Activated CD4-positive, alpha-beta T cell treated with anti-CD3 and anti-CD28 coated beads, Interleukin-2, Interleukin-6, amounts not matched to agents 100 ng/mL and 50 ng/mL, durations not matched to agents 16 hours and 8 hours (primary cell): ENCODE results near the gene CDH11.

Source experiments
- DNase-seq: peaks from one replicate; pipeline ENCODE4 v3.0.0-alpha.2; 2020

The CDH11 gene, protein sequence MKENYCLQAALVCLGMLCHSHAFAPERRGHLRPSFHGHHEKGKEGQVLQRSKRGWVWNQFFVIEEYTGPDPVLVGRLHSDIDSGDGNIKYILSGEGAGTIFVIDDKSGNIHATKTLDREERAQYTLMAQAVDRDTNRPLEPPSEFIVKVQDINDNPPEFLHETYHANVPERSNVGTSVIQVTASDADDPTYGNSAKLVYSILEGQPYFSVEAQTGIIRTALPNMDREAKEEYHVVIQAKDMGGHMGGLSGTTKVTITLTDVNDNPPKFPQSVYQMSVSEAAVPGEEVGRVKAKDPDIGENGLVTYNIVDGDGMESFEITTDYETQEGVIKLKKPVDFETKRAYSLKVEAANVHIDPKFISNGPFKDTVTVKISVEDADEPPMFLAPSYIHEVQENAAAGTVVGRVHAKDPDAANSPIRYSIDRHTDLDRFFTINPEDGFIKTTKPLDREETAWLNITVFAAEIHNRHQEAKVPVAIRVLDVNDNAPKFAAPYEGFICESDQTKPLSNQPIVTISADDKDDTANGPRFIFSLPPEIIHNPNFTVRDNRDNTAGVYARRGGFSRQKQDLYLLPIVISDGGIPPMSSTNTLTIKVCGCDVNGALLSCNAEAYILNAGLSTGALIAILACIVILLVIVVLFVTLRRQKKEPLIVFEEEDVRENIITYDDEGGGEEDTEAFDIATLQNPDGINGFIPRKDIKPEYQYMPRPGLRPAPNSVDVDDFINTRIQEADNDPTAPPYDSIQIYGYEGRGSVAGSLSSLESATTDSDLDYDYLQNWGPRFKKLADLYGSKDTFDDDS

DNA sequence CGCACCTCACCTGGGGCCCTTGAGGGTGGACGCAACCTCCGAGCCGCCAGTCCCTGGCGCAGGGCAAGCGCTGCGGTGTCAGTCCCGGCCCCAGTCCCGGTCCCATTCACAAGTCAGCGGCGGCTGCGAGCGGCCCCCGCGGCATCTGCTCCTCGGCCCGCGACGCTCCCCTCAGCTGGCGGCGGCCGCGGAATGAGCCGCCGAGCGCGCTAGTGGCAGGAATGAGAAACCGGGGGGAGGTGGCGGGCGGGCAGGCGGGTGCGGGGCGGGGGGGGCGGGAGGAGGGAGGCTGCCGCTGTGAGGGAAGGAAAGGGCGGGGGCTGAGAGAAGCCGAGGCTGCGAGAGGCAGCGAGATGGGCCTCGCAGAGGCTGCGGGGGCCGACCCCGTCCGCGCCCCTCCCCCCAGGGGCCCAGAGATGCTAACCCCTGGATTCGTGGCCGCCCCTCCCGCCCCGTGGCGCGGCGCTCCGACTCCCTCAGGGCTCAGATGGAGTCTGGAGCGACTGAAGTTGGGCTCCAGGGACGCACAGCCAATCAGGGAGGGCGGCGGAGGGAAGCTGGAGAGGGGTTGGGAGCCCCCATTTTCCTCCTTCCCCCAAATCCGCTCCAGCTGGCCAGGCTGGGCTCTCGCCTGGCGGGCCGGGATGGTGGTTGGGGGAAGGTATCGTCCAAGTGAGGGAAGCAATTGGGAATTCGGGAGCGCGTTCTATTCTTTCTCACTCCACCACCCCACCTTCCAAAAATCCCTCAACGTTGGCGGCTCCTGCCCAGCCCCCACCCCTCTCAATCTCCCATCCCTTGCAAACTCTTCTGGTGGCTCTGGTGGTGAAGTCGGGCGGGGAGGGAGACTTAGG is at the start of gene CDH11:
Gene CDH11 (minus strand): TSS at position 194 of the 854 bp plus-strand sequence. CDS start 117,194 bp downstream, outside the sequence.
- DNase-seq = no peak

DNA sequence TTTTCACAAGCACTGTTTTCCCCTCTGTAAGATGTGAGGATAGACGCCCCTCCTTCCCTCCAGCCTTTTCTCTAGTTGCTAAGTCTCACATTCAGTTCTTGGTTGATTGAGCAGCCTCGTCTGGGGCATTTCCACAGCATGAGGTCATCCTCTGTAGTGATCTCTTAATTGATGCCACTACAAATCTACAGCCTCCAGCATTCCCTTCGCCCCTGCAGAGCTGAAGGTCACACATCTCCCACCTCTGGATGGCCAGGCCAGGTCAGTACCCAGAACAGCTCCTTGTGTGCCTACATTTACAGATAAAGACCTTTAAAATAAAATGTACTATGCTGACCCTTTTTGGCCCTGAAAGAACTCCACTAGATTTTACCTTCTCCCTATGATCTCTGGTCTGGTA is 32.5 kb upstream of the CDH11 start:
- no peak for DNase-seq

DNA sequence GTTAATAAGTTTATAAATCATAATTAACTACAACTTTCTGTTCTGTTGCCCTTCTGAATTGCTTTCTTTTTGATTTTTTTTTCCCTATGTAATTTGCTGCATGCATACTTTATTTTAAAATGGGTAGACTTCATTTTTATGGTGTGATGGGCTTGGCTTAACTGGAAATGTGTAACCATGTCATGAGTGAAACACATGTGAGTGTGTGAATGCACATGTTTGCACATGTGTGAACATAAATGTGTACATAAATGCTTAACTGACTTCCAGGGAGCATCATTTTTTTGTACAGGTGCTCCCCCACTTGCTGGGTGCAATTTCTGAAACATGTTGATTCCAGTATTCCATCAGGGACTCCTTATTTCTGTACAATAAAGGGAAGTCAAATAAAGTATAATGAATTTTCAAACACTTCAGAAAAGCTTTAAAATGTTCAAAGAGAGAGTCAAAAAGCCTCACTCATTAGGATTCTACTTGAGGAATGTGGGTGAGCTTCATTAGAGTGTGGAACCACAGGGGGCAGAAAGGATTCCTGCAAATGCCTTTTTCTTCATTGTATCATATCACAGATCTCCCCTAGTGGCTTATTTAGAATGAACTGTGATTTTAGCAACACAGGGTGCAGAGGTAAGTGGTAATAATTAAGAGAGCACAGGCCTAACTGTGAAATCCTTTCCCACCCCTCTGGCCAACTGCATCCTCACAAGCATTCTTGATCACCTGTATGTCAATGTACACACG is 31.7 kb upstream of the CDH11 start:
- no peak for DNase-seq

DNA sequence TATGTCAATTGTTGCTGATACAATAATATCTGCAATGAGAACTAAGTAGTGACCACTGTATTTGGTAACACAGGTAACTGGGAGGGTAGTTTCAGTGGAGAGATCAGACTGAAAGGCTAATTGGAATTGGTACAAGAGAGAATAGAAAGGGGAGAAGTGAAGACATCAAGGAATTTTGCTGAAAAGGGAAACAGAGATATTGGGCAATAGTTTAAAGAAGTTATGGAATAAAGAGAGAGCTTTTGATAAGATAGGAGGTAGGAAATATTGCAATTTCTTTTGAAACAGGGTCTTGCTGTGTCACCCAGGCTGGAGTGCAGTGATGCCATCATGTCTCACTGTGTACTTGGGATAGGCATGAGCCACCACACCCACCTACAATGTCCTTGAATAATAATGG is 26.9 kb upstream of the CDH11 start:
- DNase-seq = no peak

DNA sequence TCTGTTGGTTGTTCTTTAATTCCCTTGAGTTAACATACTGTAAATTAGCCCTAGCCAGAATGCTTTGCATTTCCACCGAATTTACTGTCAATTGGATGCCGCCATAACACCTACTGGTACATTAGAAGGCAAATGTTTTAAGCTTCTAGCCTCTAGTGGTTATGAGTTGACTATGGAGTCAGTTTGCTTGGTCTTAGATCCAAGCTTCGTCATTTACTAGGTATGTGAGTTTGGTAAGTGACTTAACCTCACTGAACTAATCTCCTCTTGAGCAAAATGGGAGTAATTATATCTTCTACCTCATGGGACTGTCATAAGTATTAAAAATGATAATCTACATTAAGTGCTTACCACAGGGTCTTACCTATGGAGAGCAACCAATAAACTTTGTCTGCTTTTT is 20.4 kb upstream of the CDH11 start:
- no peak for DNase-seq

DNA sequence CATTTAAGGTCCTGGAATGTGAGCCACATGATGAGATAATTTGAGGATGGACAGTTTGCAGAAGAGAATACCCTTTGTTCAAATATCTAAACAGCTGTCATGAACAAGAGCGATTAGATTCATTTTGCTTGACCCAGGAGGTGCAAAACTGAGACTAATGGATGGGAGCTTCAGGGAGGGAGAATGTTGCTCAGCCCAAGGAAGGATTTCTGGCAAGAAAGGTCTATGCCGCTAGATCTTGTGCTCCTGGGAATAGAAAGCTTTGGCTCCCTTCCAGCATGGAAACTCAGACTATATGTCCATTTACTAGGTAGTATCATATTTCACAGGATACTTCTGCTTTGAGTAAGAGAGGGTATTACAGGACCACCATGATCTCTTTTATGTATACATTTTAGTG is 14.8 kb upstream of the CDH11 start:
- DNase-seq = no peak

DNA sequence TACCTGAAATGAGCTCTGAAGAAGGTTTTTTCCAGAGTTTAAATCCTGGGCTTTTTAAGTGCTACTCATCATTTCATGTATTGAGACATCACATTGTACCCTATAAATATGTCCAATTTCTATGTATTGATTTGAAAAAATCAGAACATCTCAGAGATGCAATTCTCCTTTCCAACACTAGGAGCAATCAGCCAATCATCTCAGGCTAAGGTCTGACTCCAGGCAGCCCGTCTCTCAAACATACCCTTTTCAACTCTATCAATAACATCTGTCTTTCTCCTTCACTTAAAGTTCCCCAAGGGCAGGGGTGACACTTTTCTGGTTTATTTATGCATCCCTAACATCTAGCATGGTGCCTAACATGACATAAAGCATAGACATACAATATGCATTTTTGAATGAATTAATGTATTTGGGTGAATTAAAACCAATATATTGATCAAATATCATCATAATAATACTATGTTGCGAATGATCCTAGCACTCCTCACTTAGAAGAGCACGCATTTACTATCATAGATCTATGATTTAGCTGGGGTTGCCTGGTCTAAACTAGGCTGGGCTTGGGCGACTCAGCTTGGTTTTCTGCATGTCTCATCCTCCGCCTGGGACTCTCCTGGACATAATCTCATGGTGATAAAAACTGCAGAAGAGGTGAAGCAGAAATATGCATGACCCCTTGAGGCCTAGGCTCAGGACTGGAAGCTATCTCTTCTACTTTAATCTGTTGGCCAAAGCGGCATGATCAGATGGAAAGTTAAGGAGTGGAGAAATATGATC is 5.2 kb upstream of the CDH11 start:
- no peak for DNase-seq

DNA sequence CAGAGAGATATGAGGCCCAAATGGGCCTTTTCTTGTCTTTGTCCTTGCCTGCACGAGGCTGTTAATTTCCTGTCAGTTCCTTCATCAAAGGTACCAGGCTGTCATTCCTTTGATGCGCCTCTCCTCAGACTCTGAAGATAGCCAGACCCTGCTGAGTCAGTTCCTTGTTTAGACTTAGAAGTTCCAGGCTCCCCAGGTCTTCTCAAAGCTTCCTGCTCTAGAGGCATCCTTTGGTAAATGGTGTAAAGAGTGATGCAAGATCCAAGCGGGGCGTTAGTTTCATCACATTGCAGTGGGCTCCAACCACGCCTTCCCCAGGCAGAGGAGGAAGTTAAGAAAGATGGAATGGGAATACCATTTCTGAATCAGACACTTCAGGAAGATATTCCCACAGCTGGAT is 4.0 kb upstream of the CDH11 start:
- DNase-seq = no peak

DNA sequence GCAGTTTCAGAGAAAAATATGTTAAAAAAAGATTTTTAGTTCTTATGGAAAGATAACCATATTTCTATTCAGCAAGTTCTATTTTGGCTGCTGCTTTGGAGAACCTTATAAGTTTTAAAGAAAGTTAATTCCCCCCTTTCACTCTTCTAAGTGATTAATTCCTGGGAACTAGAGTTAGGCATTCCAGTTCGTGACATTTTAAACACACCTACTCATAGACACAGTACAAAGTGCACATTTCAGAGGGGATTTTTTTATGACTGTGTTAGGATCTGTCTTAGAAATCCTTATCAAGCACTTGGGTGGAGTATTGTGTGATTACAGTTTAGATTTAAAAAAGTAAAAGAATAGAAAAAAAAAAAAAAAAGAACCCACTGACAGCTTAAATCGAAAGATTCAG is 3.5 kb upstream of the CDH11 start:
- no peak for DNase-seq

DNA sequence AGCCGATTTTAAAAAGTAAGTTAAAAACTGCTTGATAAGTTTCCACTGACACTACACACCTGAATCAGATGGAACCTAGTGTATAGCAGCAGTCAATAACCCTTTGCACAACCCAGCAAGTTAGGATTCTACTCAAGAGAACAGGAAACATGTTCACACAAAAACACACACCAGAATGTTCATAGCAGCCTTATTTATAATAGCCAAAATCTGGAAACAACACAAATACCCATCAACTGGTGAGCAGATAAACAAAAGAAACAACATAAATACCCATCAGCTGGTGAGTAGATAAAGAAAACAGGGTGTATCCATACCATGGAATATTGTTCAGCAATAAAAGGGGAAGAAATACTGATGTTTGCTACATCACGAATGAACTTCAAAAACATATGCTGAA is 2.7 kb upstream of the CDH11 start:
- DNase-seq = no peak

DNA sequence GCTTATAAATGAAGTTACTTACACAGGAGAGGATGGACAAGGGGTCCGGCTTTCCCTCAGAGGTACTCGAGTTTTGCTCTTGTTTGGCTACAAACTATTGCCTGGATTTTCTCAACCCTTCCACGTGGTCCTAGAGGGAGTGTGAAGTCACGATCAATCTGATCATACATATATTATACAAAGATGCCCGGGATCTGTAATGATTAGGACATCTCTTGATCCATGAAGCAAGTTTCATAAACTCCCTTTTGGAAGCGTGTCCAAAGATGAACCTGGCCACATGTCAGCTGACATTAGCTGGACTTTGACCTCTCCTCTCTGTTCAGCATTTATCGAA is 2.3 kb upstream of the CDH11 start:
- DNase-seq = no peak

DNA sequence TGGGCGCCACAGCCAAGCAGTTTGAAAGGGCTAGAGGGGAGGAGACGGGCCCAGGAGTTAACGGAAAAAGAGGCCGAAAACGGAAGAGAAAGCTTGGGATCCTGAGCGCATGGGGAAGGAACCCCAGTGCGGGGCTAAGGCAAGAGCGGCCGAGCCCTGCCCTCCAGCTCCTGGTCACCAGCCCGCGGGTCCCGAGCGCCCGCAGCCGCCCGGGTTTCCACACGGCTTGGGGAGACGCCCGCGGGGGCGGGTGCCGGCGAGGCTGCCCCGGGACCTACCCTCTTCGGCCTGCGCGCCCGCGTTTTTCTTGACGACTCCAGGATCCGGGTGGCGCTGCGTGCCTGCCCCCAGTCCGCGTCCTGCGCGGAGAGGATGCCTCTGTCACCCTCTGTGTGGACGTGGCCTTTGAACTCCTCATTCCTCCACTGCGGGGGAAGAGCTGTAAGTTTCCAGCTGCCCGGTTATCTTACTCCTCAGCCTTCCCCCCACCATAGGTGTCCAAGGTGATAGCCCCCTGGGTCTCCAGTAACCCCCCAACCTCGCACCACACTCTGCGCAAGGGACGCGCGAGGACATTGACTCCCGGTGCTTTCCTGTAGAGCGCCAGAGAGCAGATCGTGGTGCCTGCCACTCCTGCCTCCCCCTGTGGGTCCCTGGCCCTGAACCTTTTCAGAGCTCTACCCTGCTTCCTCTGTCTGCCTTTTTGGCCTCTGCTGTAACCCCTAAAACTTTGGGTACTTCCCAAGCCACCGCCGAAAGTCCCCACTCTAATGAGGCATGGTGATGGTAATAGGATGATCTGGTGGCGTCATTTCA is 1.7 kb upstream of the CDH11 start:
- DNase-seq = no peak

DNA sequence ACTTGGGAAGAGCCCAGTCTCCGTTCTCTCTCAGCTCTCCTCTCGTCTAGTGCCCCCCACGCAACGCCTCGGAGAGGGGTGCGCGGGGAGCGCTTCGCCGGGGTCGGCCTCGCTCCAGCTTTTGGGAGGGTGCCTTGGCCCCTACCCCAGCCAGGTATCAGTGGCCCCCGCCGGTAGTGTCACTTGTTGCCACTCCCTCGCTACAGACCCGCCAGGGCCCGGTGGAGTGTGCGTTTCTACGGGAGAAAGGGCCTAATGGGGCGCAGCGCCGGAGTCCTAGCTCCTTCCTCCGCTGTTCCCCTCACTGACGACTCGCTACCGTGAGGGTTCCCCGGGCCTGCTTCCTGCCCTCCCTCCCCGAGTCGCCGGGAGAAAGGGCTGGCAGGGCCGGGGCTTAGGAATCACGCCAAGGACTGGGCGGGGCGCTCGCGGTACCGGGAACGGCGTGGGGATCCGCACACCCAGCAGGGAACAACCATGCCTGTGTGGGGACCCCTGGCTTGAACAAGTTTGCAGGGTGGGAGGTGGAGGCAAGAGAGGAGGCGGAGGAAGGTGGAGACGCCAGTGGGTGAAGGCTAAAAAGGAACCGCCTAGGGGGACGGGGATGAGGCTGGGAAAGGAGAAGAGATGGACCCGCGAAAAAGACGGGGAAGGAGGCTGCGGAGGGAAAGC is 997 bp upstream of the CDH11 start:
- DNase-seq = no peak

DNA sequence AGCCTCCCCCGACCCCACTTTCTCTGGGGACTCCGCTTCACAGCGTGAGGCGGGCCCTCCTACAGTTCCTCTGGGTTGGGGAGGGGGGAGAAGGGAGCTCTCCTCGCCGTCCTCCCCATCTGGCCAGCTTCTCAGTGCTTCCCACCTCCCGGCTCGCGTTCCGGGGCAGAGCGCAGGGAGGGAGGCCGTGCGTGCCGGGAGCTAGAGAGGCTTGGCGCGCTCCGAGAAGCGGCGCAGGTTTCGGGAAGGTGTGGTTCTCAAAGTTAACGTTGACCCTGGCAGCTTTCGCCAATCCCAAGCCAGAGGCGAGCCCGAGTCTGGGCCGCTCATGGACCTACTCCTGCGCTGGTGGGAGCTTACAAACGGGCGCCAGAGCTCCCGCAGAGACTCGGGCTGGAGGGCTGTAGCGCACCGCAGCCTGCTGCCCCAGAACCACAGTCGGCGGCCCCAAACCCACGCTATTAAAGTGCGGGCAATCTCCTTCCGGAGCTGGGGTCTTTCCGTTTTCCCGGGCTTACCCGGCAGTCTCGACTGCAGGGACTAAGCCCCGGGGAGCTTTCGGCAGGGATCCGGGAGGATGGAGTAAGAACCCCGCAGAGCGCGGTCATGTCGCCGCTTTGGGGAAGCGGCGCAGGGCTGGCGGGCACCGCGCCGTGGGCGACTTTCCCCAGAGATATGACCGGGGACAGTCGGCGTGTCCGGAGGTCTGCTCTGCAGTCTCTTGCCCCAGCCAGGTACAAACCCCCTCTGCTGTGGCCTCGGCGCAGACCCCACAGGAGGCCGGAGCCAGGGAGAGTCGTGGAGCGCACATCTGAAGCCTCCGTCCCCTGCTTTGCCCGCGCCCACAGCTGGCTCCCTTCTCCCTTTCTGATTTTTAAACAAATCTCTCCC is 787 bp downstream of the CDH11 start:
- DNase-seq = no peak

DNA sequence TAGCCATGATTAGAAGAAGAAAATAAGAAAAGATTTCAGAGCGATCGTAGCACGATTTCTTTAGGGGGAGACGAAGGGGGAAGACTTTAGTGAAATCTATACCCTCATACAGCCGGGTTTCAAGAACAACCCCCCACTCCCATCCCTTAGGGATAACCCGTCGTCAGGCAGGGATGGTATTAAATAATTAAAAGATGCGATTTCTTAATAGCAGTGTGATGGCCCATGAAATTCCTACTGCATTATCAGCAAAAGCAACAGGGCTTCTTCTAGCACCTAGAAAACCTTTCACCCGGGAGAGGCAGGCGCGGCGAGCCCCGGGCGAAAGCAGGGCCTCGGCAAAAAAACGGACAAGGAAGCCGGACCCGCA is 1.4 kb downstream of the CDH11 start:
- DNase-seq = no peak

DNA sequence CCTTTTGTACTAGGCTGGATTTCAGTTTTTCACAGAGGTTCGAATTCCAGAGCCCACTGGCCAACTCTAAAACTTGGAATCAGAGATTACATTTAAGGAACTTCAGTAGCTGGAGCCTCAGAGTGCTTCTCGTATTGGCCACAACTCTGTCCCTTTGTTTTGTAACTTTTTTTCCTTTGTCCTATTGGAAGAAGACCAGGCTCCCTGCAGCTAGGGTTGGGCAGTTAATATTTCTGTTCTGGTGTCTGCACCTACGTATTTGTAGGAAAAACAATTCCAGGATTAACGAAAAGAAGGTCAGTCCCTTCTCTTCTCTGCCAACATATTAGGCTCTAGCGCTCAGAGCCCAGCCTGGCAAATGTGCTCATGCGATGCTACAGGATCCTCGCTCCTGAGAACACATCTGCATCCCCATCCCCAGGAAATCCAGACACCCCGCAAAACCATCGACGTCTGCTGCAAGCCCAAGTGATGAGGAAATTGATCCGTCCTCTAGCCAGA is 1.9 kb downstream of the CDH11 start:
- DNase-seq = no peak

DNA sequence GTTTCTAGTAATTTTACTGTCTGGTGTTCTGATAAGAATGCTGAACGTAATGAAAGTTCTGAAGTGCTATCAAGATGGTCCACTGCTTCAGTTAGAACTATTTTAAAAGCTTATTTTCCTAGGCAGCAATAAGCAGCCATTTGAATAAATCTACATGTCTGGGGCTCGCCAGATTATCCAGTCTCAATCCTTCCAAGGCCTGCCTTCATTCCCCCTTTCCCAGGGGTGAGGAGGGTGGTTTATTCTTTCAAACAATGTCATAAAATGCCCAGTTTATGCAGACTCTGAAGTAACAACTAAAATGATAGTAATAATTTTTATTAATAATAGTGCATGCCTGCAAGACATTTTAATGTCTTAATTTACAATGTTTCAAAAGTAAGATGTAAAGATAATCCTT is 2.4 kb downstream of the CDH11 start:
- no peak for DNase-seq

DNA sequence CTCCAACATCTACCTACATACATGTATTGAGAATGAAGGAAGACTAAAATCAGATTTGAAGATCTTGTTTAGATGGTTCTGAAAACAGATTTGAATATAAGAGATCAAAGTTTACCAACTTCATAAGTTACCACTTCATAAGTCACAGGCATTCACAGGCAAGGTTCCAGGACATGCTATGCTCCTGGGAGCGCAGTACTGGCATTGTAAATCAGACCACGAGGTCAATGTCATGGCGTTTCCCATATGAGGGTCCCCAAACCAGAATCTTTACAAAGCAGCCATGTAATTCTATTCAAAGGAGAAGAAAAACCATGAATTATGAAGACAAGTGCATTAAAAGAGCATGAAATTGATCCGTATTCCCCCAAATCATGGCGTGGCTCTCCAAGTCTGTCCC is 3.0 kb downstream of the CDH11 start:
- no peak for DNase-seq

DNA sequence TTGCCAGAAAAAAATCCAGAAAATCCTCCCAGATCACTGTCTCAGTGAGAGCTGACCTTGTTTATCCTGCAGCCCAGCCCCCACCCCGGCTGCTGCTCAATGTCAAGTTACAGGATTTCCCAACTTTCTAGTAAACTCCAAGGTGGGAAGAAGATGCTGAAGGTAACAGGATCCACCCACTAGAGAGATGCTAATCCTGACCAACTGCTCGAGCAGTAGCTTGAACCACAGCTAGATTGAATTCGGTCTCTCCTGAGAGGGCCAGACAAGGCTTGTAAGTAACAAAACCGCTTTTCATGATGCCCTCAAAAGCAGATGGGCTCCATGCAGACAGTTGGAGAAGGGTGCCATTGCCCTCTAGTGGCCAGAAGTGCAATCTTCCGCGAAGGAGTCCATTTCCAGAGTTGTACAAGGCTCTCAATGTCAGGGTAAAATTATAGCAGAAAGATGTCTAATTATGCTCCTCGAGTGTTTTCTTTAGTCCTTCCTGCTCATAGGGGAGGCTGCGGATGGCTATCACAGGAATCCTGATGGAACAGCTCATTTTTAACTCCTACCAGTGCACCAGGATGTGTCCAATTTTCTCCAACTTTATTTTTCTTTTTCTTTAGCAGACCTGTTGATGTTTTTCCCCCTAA is 3.9 kb downstream of the CDH11 start:
- peak; percentile 63 for DNase-seq
